Measurements from ENCODE around the gene TMEM106C.

TMEM106C gene

GRCh38 chr12:47995981-47996401 is 32.6 kb downstream of the TMEM106C start:
- DNase-seq (ENCODE audit: low read depth in 2 of 2): no peak

- no peak for DNase-seq (ENCODE audit: low read depth in 2 of 2)
Measured at GRCh38 chr12:47997321-47997720, 33.9 kb downstream of the TMEM106C start.

- no peak for DNase-seq (ENCODE audit: low read depth in 2 of 2)
Measured at GRCh38 chr12:47999816-48000215, 36.4 kb downstream of the TMEM106C start.

GRCh38 chr12:48000878-48001504 is 37.6 kb downstream of the TMEM106C start:
- no peak for DNase-seq (ENCODE audit: low read depth in 2 of 2)

GRCh38 chr12:48001505-48002413 is 38.4 kb downstream of the TMEM106C start:
- DNase-seq (ENCODE audit: low read depth in 2 of 2): no peak

- DNase-seq (ENCODE audit: low read depth in 2 of 2): no peak
Measured at GRCh38 chr12:48002414-48002730, 39.0 kb downstream of the TMEM106C start.

GRCh38 chr12:48002773-48003218 is 39.4 kb downstream of the TMEM106C start:
- DNase-seq (ENCODE audit: low read depth in 2 of 2): no peak

- no peak for DNase-seq (ENCODE audit: low read depth in 2 of 2)
Measured at GRCh38 chr12:48003226-48004052, 40.0 kb downstream of the TMEM106C start.

GRCh38 chr12:48004053-48004941 is 40.9 kb downstream of the TMEM106C start, which contains the start of gene COL2A1:
Gene COL2A1, minus strand, starts transcription at chr12:48004476. Its CDS starts 155 bp downstream, at chr12:48004321.
- no peak for DNase-seq (ENCODE audit: low read depth in 2 of 2)

GRCh38 chr12:48005001-48005749 is 41.8 kb downstream of the TMEM106C start:
- DNase-seq (ENCODE audit: low read depth in 2 of 2): no peak

GRCh38 chr12:48005750-48006021 is 42.3 kb downstream of the TMEM106C start:
- no peak for DNase-seq (ENCODE audit: low read depth in 2 of 2)

GRCh38 chr12:48007206-48007605 is 43.8 kb downstream of the TMEM106C start:
- DNase-seq (ENCODE audit: low read depth in 2 of 2): no peak

- DNase-seq (ENCODE audit: low read depth in 2 of 2): no peak
Measured at GRCh38 chr12:48008349-48008748, 45.0 kb downstream of the TMEM106C start.

GRCh38 chr12:48008950-48009349 is 45.6 kb downstream of the TMEM106C start:
- no peak for DNase-seq (ENCODE audit: low read depth in 2 of 2)

GRCh38 chr12:48009471-48009870 is 46.1 kb downstream of the TMEM106C start:
- DNase-seq (ENCODE audit: low read depth in 2 of 2): no peak

- no peak for DNase-seq (ENCODE audit: low read depth in 2 of 2)
Measured at GRCh38 chr12:48010366-48010970, 47.1 kb downstream of the TMEM106C start.

- no peak for DNase-seq (ENCODE audit: low read depth in 2 of 2)
Measured at GRCh38 chr12:48012070-48012469, 48.7 kb downstream of the TMEM106C start.

GRCh38 chr12:48013287-48013686 is 49.9 kb downstream of the TMEM106C start:
- no peak for DNase-seq (ENCODE audit: low read depth in 2 of 2)

- no peak for DNase-seq (ENCODE audit: low read depth in 2 of 2)
Measured at GRCh38 chr12:48015129-48015528, 51.7 kb downstream of the TMEM106C start.

- no peak for DNase-seq (ENCODE audit: low read depth in 2 of 2)
Measured at GRCh38 chr12:48015954-48016353, 52.6 kb downstream of the TMEM106C start.
